Common myeloid progenitor, CD34-positive (primary cell): ENCODE measurements around the gene CKAP5.

Experiments
- CTCF ChIA-PET: fragments of 350-600 bp; sonication (Branson Sonifier 250); formaldehyde crosslinking; loops from one replicate; lab custom pipeline; 2021; ENCODE audit warnings: antibody characterized with exemption; lab: Charles Lee
- POLR2A ChIA-PET: fragments of 350-600 bp; sonication (Branson Sonifier 250); formaldehyde crosslinking; loops from one replicate; lab custom pipeline; 2021; ENCODE audit warnings: antibody characterized with exemption; lab: Charles Lee
- DNase-seq, 3 donors: peaks; one replicate each; pipeline versions ENCODE4 v3.0.0 to v3.0.0-alpha.2; 2013
- H3K27ac ChIP-seq, 2 experiments: 1 replicate in 1 of 2; 2 replicates in 1 of 2; pipeline ENCODE4 v1.7.0; 2013; ENCODE audit warnings: inconsistent platforms in 2 of 2, low read length in 2 of 2, mild to moderate bottlenecking in 2 of 2, low read depth in 1 of 2, moderate library complexity in 1 of 2; ENCODE audit not compliant: severe bottlenecking in 2 of 2, insufficient read depth in 1 of 2, poor library complexity in 1 of 2
- H3K27me3 ChIP-seq, 5 experiments: replicated peaks in 2 of 5; 1 replicate in 3 of 5; 2 replicates in 2 of 5; pipeline versions ENCODE4 v1.6.1 to v1.7.0; 2013; ENCODE audit warnings: low read length in 4 of 5, mild to moderate bottlenecking in 2 of 5, moderate library complexity in 2 of 5, inconsistent platforms in 1 of 5; ENCODE audit not compliant: insufficient read depth in 5 of 5, control insufficient read depth in 4 of 5
- H3K36me3 ChIP-seq, 4 experiments: 1 replicate in 2 of 4; 2 replicates in 2 of 4; pipeline versions ENCODE4 v1.6.1 to v1.7.0; 2013; ENCODE audit warnings: low read length in 3 of 4, control low read depth in 1 of 4, mild to moderate bottlenecking in 1 of 4; ENCODE audit not compliant: control insufficient read depth in 4 of 4, insufficient read depth in 4 of 4
- H3K4me1 ChIP-seq, 4 experiments: 1 replicate in 3 of 4; 2 replicates in 1 of 4; pipeline versions ENCODE4 v1.6.1 to v1.7.1; 2013; ENCODE audit warnings: low read length in 3 of 4, mild to moderate bottlenecking in 3 of 4, control low read depth in 1 of 4, inconsistent platforms in 1 of 4, moderate library complexity in 1 of 4; ENCODE audit not compliant: control insufficient read depth in 4 of 4, insufficient read depth in 4 of 4; ENCODE audit errors: control extremely low read depth in 1 of 4
- H3K4me3 ChIP-seq, 7 experiments: 1 replicate in 4 of 7; 2 replicates in 3 of 7; pipeline versions ENCODE4 v1.5.1 to v1.7.0; 2013; ENCODE audit warnings: mild to moderate bottlenecking in 7 of 7, low read length in 6 of 7, moderate library complexity in 6 of 7, inconsistent platforms in 2 of 7, low read depth in 2 of 7, control low read depth in 1 of 7; ENCODE audit not compliant: insufficient read depth in 4 of 7, control insufficient read depth in 1 of 7; ENCODE audit errors: extremely low read depth in 1 of 7
- H3K9me3 ChIP-seq, 5 experiments: 1 replicate in 4 of 5; 2 replicates in 1 of 5; pipeline versions ENCODE4 v1.6.1 to v1.7.1; 2013; ENCODE audit warnings: low read length in 4 of 5, mild to moderate bottlenecking in 2 of 5, inconsistent platforms in 1 of 5, low read depth in 1 of 5, moderate library complexity in 1 of 5; ENCODE audit not compliant: control insufficient read depth in 4 of 5, insufficient read depth in 2 of 5; ENCODE audit errors: control extremely low read depth in 1 of 5
- WGBS: methylation state at CpG from one replicate; pipeline ENCODE4 v1.1.5; 2013; ENCODE audit not compliant: insufficient coverage; 5-methylcytosine and 5-hydroxymethylcytosine counted together

The CKAP5 gene

DNA sequence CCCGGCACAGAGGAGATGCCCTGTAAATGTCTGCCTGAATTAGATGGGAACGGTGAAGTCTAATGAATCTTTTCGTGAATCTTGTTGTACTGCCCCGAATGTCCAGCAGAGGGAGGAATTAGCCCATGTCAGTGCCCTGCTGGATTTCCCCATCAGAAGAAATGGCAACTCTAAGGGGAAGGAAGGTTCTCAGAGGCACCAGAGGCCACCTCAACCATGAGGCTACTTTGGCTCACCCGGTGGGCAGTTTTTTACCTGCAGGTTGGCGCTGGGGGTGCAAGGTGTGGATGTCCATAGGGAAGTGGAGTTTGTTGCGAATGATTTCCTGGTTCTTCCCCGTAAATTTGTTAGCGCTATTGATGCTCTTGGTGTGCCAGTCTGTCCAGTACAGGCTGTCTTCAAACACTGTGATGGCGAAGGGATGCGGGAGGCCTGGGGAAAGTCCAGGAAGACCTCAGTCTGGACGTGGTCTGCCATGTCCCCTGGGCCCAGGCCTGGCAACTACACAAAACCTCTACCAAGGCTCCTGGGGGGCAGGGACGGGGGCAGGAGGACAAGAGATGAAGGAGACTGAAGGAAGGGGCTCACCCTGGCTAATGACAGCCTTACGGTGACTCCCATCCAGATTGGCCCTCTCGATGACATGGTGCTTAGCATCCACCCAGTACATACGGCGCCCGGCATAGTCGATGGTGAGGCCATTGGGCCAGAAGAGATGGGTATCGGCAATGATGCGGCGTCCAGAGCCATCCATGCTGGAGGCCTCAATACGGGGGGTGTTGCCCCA is 43.8 kb upstream of the CKAP5 start:
- ChIA-PET POLR2A (no interaction called here), CTCF (interaction anchor here (1.0 to 10.4 kb wide), 4 partner anchors 14 to 273 kb away, joined by 3 to 106 read pairs (median 32); no protein-coding TSS in a partner anchor)
- 69% methylated on average over 21 of the region's 23 CpGs for WGBS
- no peak overlapping the region for H3K4me3 ChIP-seq
- no peaks in the 10 kb centered on the region for H3K9me3 ChIP-seq
- no peaks in the 10 kb centered on the region for H3K36me3 ChIP-seq
- no peak overlapping the region for H3K27ac ChIP-seq
- H3K4me1 ChIP-seq = no peaks in the 10 kb centered on the region
- H3K27me3 ChIP-seq = no peaks in the 10 kb centered on the region
- DNase-seq = peak; percentile 78 to 88 (median 79)

DNA sequence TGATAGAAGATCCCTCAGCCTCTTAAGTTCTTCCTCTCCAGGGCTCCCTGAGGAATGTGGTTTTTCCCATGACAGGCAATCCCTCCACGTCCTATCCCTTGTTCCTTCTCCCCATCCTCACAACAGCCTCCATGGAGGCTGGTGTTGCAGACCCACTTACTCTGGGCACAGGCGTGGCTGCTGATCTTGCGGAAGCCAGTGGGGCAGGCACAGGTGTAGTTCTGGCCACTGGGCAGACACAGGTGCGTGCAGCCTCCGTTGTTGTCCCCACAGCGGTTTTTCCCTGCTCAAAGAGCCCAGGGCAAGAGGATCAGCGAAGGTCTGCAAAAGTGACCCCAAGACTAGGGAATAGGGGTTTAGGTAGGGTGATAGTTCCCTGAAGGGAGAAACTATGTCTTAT is 43.2 kb upstream of the CKAP5 start:
- 93% methylated on average over 7 of the region's 7 CpGs for WGBS
- DNase-seq = no peak
- Histone ChIP-seq H3K4me1 (no peaks in the 10 kb centered on the region), H3K27ac (no peak overlapping the region), H3K27me3 (no peaks in the 10 kb centered on the region), H3K36me3 (no peaks in the 10 kb centered on the region), H3K9me3 (no peaks in the 10 kb centered on the region), H3K4me3 (no peak overlapping the region)
- ChIA-PET POLR2A (no interaction called here), CTCF (interaction anchor here (0.7 to 10.4 kb wide), 3 partner anchors 9 to 274 kb away, joined by 3 to 106 read pairs (median 12); no protein-coding TSS in a partner anchor)

DNA sequence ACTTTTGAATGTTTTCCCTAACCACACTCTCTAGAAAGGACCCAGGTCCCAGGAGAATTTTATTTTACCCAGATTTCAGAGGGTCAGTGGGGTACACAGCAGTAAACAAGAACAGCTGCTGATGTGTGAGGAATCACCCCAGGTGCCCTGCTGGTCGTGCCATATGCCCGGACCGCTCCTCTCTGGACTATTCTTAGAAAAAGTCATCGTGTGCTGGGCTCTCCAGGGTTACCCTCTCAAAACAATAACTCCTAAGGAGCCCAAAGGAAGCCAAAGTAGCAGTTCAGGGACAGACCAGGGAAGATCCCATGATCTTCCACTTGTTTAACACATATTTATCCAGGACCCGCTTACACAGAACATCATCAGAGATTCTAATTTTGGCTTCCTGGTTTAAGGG is 42.6 kb upstream of the CKAP5 start:
- DNase-seq = no peak
- WGBS = 98% methylated on average over 5 of the region's 5 CpGs
- Histone ChIP-seq H3K36me3 (no peaks in the 10 kb centered on the region), H3K27me3 (no peaks in the 10 kb centered on the region), H3K27ac (no peak overlapping the region), H3K9me3 (no peaks in the 10 kb centered on the region), H3K4me1 (no peaks in the 10 kb centered on the region), H3K4me3 (no peak overlapping the region)
- ChIA-PET CTCF (interaction anchor here (0.7 to 10.4 kb wide), 4 partner anchors 9 to 275 kb away, joined by 3 to 106 read pairs (median 8); no protein-coding TSS in a partner anchor), POLR2A (no interaction called here)

DNA sequence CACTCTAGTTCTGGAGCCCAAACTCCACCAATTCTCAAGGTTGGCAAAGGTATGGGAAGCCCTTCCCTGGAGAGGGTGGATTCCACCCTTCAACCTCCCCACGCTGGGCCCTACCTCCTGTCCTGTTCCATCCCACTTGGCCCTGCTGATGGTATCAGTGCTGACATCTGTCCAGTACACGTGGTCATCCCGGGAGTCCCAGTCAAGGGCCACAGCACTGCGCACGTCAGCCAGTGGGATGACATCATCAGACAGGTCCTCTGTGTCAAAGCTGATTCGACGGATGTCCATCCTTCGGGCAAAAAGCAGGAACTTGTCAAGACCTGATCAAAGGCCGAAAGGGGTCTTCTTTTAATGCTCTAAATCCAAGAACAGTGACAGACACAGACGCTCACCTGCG is 40.1 kb upstream of the CKAP5 start:
- no peaks in the 10 kb centered on the region for H3K36me3 ChIP-seq
- ChIA-PET CTCF (interaction anchor here (0.6 to 10.4 kb wide), 4 partner anchors 9 to 296 kb away, joined by 3 to 106 read pairs (median 4); no protein-coding TSS in a partner anchor), POLR2A (no interaction called here)
- no peaks in the 10 kb centered on the region for H3K9me3 ChIP-seq
- DNase-seq = no peak
- H3K27me3 ChIP-seq = no peaks in the 10 kb centered on the region
- H3K4me3 ChIP-seq = no peak overlapping the region
- H3K27ac ChIP-seq = no peak overlapping the region
- H3K4me1 ChIP-seq = no peaks in the 10 kb centered on the region
- 95% methylated on average over 11 of the region's 11 CpGs for WGBS

DNA sequence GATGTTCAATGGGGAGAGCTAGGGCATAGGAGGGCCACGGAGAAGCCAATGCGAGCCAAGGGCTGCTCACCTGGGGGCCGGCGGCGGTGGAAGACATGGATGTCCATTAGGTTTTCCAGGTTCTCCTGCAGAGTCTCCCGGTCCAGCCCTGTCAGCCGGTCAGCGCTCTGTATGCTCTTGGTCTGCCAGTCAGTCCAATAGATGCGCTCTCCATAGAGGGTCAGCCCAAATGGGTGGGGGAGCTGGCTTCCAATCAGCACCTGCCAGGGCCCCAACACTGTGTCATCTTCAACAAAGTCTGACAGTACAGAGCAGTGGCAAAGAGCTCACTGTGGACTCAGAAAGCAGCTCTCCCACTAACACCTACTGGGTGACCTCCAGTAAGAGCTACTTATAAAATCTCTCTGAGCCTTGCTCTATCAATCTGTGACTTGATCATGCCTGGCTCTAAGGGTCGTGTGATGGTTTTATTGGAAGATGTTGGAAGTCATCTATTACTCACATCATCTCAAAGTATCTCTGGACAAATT is 33.0 kb upstream of the CKAP5 start:
- ChIA-PET CTCF (interaction anchor here (1.0 to 1.9 kb wide), 3 partner anchors 12 to 283 kb away, joined by 3 to 7 read pairs (median 7); no protein-coding TSS in a partner anchor), POLR2A (no interaction called here)
- 92% methylated on average over 9 of the region's 10 CpGs for WGBS
- Histone ChIP-seq H3K27me3 (no peaks in the 10 kb centered on the region), H3K4me3 (no peak overlapping the region), H3K9me3 (no peaks in the 10 kb centered on the region), H3K27ac (no peak overlapping the region), H3K4me1 (no peaks in the 10 kb centered on the region), H3K36me3 (no peaks in the 10 kb centered on the region)
- no peak for DNase-seq

DNA sequence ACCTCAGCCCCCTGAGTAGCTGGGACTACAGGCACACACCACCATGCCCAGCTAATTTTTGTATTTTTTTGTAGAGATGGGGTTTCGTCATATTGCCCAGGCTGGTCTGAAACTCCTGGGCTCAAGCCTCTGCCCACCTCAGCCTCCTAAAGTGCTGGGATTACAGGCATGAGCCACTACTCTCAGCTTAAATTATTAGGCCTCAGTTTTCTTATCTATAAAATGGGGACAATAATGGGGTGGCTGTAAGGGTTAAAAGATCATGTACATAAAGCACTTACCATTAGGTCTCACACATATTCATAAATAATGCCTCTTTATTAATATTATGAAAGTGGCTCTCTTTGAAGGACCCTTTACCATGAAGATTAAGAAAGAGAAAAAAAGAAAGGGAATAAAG is 31.5 kb upstream of the CKAP5 start:
- H3K4me1 ChIP-seq = no peaks in the 10 kb centered on the region
- no peak for DNase-seq
- WGBS = no CpG with 5 or more reads among the region's 1 CpG
- CTCF ChIA-PET = interaction anchor here (0.7 to 1.5 kb wide), 2 partner anchors 9 to 275 kb away, joined by 3 to 4 read pairs; no protein-coding TSS in a partner anchor
- H3K36me3 ChIP-seq = no peaks in the 10 kb centered on the region
- H3K4me3 ChIP-seq = no peak overlapping the region
- no peak overlapping the region for H3K27ac ChIP-seq
- POLR2A ChIA-PET = no interaction called here
- no peaks in the 10 kb centered on the region for H3K27me3 ChIP-seq
- no peaks in the 10 kb centered on the region for H3K9me3 ChIP-seq

DNA sequence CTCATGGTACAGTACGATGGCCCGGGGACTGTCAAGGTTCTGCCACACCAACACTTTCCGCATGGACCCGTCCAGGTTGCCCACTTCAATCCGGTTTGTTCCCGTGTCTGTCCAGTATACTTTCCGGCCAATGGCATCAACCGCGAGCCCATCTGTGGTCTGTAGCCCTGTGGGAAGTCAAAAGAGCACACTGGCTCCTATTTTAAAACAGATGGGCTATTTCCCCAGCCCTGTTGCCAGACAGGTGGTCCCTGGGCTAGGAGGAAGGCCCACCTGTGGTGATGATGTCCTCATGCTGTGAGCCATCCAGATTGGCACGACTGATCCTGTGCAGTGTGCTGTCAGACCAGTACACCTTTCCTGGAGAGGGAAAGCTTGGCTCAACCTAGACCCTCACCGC is 30.4 kb upstream of the CKAP5 start:
- CTCF ChIA-PET = interaction anchor here (1.2 to 1.5 kb wide), 3 partner anchors 10 to 277 kb away, joined by 3 to 4 read pairs (median 3); no protein-coding TSS in a partner anchor
- WGBS = 98% methylated on average over 10 of the region's 11 CpGs

More for the DNA sequence above, 30.4 kb upstream of the CKAP5 start:
- no peak for DNase-seq
- Histone ChIP-seq H3K27ac (no peak overlapping the region), H3K9me3 (no peaks in the 10 kb centered on the region), H3K4me3 (no peak overlapping the region), H3K36me3 (no peaks in the 10 kb centered on the region), H3K27me3 (no peaks in the 10 kb centered on the region), H3K4me1 (no peaks in the 10 kb centered on the region)
- POLR2A ChIA-PET = no interaction called here
